ENCODE data around the gene MYO16. TPM values are rescaled to one million over a fixed set of nuclear protein-coding genes. Genes with fewer than 3 reads are reported as not detected.

The MYO16 gene
- total and polyA plus RNA-seq, 7 donors, result under 0.01 to 0.33 (median 0.28) TPM; not detected in 2

- Histone ChIP-seq H3K9me3 (no peaks in the 10 kb centered on the region), H3K27me3 (no peaks in the 10 kb centered on the region), H3K36me3 (no peaks in the 10 kb centered on the region), H3K4me3 (no peak overlapping the region), H3K27ac (no peak overlapping the region), H3K4me1 (peaks cover 0 to 14% (median 5%) of the 10 kb centered on the region in 4 donors)
- intact Hi-C loops (cut with DNase I), result no loop called here
- 55 to 84% methylated on average over 1 of the region's 1 CpG for WGBS, 2 donors
- TF ChIP-seq CTCF (IDR thresholded peaks at IDR 0.05), result no peak
- no peak for TF ChIP-seq EP300 (IDR thresholded peaks at IDR 0.05)
- no peak for TF ChIP-seq POLR2AphosphoS5 (IDR thresholded peaks at IDR 0.05)
- no peak for TF ChIP-seq POLR2A (IDR thresholded peaks at IDR 0.05)
- DNase-seq, result no peak
Observed at GRCh38 chr13:109253316-109253715, 623.9 kb downstream of the MYO16 start.

- H3K4me1 ChIP-seq, result peaks cover 0 to 14% (median 5%) of the 10 kb centered on the region in 4 donors
- no peak overlapping the region for H3K27ac ChIP-seq
- intact Hi-C loops (cut with DNase I), result no loop called here
- H3K4me3 ChIP-seq, result no peak overlapping the region
- no peaks in the 10 kb centered on the region for H3K9me3 ChIP-seq
- no peak for DNase-seq
- TF ChIP-seq POLR2A (IDR thresholded peaks at IDR 0.05) (no peak), EP300 (IDR thresholded peaks at IDR 0.05) (no peak), POLR2AphosphoS5 (IDR thresholded peaks at IDR 0.05) (no peak), CTCF (IDR thresholded peaks at IDR 0.05) (no peak)
- H3K27me3 ChIP-seq, result no peaks in the 10 kb centered on the region
- H3K36me3 ChIP-seq, result no peaks in the 10 kb centered on the region
- 59 to 69% methylated on average over 1 of the region's 1 CpG for WGBS, 2 donors
Observed at GRCh38 chr13:109254274-109254673, 624.9 kb downstream of the MYO16 start.

- no peak for DNase-seq
- no peaks in the 10 kb centered on the region for H3K27me3 ChIP-seq
- H3K4me1 ChIP-seq, result peaks cover 0 to 14% (median 5%) of the 10 kb centered on the region in 4 donors
- no peaks in the 10 kb centered on the region for H3K36me3 ChIP-seq
- intact Hi-C loops (cut with DNase I), result no loop called here
- H3K9me3 ChIP-seq, result no peaks in the 10 kb centered on the region
- H3K4me3 ChIP-seq, result no peak overlapping the region
- H3K27ac ChIP-seq, result peak overlapping the region in 1 of 4 donors; percentile 18
- 74 to 79% methylated on average over 4 of the region's 4 CpGs for WGBS, 2 donors
- TF ChIP-seq EP300 (IDR thresholded peaks at IDR 0.05) (no peak), CTCF (IDR thresholded peaks at IDR 0.05) (no peak), POLR2AphosphoS5 (IDR thresholded peaks at IDR 0.05) (no peak), POLR2A (IDR thresholded peaks at IDR 0.05) (no peak)
Observed at GRCh38 chr13:109255141-109255856, 625.9 kb downstream of the MYO16 start.

GRCh38 chr13:109256866-109257760, 627.7 kb downstream of the MYO16 start:
- H3K27ac ChIP-seq, result peak overlapping the region; percentile 26 to 84 (median 66)
- intact Hi-C loops (cut with DNase I), result no loop called here
- TF ChIP-seq POLR2A (IDR thresholded peaks at IDR 0.05) (no peak), CTCF (IDR thresholded peaks at IDR 0.05) (no peak), POLR2AphosphoS5 (IDR thresholded peaks at IDR 0.05) (peak in 3 of 4 donors; percentile 35 to 64 (median 41)), EP300 (IDR thresholded peaks at IDR 0.05) (peak in 2 of 4 donors; percentile 4 to 68)
- peaks cover 0 to 14% (median 5%) of the 10 kb centered on the region in 4 donors for H3K4me1 ChIP-seq
- H3K36me3 ChIP-seq, result no peaks in the 10 kb centered on the region
- no peaks in the 10 kb centered on the region for H3K9me3 ChIP-seq
- 34 to 43% methylated on average over 3 of the region's 3 CpGs for WGBS, 2 donors
- DNase-seq, result no peak
- no peak overlapping the region for H3K4me3 ChIP-seq
- H3K27me3 ChIP-seq, result no peaks in the 10 kb centered on the region
